GM21737 (cell line): ENCODE measurements around the gene SLC66A2.
"Not testable (repeated sequence)": the region's sequence is repeated elsewhere in the genome, so short reads cannot be mapped to it uniquely, and the experiment has no call there.

Source experiments
- ATAC-seq: cut with Tn5 transposase; IDR thresholded peaks from one replicate; pipeline ENCODE4 v1.9.1; 2021; ENCODE audit warnings: mild to moderate bottlenecking, moderate library complexity; ENCODE audit not compliant: unreplicated experiment

The SLC66A2 gene

DNA sequence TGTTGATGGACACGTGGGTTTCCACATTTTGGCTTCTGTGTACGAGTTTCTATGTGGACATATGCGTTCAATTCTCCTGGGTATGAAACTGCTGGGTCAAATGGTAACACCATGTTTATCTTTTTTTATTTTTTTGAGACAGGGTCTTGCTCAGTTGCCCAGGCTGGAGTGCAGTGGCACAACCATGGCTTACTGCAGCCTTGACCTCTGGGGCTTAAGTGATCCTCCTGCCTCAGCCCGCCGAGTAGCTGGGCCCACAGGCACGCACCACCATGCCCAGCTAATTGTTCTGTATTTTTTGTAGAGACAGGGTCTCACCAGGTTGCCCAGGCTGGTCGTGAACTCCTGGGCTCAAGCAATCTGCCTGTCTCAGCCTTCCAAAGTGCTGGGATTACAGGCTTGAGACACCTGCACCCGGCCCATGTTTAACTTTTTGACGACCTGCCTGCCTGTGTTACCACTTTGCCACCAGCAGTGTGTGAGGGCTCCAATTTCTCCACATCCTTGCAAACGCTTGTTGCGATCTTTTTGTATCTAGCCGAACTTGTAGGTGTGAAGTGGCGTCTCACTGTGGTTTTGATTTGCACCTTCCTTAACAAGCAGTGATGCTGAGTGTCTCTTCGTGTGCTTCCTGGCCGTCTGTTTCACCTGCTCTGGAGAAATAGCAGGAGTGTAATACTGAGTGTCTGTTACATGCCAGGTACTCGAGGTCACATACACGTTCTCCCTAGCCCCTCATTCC, 19.9 kb upstream of the SLC66A2 start:
- no peak for ATAC-seq

DNA sequence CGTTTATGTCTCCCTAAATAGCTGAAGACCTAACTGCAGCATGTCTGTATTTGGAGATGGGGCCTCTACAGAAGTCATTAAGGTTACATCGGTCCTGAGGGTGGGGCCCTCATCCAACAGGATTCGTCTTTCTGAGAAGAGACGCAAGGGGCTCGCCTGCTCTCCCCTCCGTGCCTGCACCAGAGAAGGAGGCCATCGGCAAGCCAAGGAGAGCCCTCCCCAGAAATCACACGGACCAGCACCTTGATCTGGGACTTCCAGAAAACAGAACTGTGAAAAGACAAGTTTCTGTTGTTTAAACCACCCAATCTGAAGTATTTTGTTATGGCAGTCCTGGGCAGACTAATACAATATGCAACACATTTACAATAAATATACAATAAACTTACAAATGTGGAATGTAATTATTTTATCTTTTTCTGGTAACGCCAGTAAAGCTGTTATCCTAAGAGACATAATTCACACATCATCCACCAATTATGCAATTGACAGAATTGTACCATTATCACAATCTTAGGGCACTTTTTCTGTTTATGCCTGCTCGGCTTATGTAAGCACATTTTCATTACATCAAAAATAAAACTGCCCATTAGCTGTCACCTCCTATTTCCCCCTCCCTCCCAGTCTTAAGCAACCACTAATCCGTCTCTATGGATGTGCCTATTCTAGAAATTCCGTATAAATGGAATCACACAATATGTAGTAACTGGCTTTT, 19.1 kb upstream of the SLC66A2 start:
- ATAC-seq, result no peak

DNA sequence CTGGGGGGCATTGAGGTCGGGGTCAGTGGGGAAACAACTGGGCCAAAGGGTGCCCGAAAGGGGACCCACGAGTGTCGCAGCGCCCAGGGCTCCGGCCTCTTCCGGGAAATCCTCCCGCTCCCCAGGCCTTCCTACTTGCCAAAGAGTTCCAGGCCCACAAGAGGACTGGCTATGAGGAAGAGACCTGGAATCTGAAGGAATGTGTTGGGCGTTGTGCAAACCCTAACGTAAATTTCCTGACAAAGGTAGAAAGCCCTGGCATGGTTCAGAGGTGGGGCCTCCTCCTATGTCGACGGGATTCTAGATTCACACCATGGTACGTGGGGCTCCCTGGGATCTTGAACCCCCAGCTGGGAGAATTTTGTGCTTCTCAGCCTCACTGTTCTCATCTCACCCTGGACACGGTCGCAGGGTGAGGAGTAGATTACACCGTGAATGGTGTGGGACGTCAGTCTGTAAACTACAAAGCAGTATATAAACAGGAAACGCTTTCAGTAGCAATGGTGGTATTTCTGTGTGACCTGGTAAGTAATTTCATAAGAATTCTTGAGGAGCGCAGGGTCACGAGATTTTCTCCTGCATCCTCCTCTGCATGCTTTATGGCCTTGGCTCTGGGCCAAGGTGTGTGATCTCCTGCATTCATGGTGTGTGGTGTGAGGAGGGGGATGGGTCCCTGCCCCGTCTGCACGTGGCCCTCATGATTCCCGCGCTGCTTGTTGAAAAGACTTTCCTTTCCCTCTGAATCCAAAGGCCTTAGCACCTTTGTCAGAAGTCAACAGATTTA, 13.9 kb upstream of the SLC66A2 start:
- no peak for ATAC-seq

DNA sequence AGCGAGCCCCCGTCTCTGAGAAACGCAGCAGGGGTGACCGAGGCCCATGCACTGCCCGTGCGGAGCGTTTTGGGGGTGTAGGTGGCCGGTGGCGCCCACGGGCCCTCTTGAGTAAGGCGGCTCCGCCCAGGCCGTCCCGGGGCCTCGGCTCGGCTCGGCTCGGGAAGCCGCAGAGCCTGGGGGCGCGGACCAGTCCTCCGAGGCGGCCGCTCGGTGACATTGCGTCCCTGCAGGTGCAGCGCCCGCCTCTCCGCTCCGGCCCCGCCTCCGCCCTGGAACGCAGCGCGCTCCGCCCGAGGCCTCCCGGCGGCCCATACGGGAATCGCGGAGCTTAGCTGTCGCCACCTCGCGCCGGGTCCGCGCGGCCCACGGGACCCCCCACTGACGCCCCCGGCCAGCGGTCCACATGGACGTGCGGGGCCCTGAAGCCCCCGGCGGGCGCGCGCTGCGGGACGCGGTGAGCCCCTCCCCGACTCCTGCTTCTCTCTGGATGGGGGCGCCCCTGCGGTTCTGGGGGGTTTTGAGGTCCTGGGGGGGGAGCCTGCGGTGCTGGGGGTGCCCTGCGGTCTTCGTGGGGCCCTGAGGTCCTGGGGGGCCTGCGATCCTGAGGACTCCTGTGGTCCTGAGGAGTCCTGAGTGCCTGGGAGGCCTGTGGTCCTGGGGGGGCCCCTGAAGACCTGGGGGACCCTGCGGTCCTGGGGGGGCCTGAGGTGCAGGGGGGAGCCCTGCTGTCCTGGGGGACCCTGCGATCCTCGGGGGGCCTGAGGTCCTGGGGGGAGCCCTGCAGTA, 13.1 kb upstream of the SLC66A2 start, which contains the start of gene HSBP1L1:
HSBP1L1 (plus strand) TSS at position 314 of the 789 bp plus-strand sequence; CDS start at position 407, 93 bp downstream.
- peak; percentile 81 for ATAC-seq

DNA sequence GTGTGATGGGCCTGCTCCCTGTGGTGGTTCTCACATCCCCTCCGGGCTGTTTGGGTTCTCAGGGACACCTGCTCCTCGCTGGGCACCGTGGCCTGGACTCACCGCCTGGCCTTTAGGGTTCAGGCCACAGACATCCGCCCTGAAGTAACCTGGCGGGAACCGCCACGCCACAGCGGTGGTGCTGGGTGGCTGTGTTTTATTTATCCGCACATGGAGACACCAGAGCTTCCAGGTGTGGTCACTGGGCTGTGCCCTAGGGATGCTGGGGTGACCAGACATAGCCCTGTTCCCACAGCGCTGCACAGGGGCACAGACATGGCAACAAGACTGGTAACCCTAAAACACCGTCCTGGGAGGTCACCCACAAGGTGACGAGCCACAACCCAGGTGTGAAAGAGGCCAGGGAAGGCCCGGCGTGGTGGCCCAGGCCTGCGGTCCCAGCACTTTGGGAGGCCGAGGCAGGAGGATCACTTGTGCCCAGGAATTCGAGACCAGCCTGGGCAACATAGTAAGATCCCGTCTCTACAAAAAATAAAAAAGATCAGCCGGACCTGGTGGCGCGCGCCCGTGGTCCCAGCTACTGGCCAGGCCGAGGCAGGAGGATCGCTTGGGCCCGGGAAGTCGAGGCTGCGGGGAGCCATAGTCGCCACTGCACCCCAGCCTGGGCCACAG, 12.3 kb upstream of the SLC66A2 start:
- no peak for ATAC-seq

DNA sequence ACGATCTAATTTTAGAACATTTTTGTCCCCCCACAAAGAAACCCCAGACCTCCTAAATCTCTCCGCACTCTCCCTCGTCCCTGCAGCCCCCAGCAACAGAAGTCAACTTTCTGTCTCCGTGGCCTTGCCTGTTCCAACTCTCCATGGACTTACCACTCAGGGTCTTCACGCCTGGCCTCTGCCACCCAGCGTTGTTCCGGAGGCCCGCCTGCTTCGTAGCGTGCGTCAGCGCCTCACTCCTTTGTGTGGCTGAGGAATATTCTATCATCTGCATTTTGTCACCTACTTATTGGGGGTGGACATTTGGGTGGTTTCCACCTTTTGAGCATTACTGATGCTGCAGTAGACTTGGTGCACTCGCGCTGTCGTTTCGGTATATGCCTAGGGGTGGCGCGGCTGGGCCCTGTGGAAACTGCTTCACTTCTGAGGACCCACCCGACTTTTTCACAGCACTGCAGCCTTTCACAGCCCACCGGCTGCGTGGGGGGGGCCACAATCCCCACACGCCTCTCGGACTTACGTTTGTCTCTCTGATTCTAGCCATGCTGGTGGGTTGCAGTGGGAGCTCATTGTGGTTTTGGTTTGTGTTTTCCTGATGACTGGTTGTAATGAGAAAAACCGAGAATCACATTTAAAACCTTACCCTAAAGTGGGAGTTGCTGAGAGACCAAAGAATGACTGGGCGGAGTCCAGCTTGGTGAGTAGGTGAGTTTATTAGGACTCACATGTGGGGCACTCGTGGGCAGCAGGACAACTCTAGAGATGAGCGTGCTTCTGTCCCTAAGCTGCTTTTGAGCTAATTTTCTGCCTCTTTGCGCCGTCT, 11.6 kb upstream of the SLC66A2 start:
- peak; percentile 37 for ATAC-seq

DNA sequence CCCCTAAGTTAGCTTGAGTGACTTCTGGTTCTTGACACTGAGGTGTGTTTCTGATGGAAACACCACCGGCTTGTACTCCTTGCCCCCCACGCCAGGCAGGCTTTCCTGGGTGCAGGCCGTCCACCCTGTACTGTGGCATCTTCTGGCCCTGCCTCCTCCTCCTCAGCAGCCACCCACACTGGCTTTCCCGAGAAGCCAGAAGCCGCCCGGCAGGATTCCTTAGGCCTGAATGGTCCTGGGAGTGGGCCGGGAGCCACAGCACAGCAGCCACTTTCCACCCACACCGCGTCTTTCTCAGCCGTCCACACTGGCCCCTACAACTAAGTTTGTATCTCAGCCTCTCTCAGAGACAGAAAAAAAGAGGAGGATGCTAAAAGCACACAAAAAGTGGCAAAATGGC, 10.9 kb upstream of the SLC66A2 start:
- no peak for ATAC-seq

DNA sequence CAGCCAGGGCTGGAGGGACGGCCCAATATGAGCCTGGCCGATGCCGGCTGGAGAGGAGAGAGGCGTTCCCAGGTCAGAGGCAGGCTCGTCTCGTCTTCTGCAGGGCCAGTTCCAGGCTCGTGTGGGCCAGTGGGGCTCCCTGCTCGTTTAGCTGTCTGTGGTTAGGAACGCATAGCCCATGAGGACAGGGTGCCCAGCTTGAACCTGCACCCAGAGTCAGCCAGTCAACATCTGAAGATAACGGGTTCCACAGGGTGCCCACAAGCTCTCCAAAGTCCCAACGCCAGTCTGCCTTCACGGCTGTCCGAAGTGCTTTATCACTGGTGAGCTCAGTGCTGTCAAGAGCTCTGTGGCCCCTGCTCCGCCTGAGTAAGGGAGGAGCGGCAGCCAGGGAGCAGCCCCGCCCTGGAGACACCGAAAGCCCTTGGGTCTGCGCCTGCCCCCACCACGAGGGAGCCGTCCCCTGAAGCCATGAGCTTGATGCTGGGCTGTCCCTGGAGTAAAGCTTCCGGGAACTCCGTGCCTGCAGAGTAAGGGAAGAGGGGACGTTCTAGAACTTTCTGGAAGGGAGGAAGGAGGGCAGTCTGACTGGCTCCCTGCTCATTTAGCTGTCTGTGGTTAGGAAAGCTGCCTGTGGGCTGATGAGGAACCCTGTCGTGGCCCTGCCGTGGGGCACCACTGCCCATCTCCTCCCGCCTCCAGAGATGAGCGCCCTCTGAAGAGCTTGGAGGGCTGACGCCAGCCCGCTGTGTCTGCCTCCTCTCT, 10.3 kb upstream of the SLC66A2 start:
- no peak for ATAC-seq

DNA sequence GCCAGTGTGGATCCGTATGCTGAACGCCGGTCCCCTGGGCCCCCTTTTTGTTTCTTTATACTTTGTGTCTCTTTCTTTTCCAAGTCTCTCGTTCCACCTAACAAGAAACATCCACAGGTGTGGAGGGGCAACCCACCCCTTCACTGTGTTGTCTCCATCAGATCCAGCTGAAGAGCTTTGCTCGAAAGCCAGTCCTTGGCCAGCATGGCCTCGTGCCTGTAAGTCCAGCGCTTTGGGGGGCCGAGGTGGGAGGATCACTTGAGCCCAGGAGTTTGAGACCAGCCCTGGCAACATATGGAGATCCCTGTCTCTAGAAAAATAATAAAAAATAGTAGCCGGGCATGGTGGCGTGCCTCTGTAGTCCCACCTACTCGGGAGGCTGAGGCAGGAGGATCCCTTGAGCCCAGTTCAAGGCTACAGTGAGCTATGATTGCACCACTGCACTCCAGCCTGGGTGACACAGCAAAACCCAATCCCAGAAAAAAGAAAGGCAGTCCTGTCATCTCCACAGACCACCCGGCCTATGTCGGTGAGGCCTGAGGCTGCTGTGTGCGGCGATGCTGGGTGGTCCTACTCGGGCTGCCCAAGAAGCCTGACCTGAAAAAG, 9.6 kb upstream of the SLC66A2 start:
- no peak for ATAC-seq

DNA sequence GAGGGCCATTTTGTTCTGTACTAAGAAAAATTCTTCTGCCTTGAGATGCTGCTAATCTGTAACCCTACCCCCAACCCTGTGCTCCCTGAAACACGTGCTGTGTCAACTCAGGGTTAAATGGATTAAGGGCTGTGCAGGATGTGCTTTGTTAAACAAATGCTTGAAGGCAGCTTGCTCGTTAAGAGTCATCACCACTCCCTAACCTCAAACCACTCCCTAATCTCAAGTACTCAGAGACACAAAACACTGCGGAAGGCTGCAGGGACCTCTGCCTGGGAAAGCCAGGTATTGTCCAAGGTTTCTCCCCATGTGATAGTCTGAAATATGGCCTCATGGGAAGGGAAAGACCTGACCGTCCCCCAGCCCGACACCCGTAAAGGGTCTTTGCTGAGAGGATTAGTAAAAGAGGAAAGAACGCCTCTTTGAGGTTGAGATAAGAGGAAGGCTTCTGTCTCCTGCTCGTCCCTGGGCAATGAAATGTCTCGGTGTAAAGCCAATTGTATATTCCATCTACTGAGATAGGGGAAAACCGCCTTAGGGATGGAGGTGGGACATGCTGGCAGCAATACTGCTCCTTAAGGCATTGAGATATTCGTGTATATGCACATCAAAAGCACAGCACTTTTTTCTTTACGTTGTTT, 8.8 kb upstream of the SLC66A2 start:
- ATAC-seq, result not testable (repeated sequence)

DNA sequence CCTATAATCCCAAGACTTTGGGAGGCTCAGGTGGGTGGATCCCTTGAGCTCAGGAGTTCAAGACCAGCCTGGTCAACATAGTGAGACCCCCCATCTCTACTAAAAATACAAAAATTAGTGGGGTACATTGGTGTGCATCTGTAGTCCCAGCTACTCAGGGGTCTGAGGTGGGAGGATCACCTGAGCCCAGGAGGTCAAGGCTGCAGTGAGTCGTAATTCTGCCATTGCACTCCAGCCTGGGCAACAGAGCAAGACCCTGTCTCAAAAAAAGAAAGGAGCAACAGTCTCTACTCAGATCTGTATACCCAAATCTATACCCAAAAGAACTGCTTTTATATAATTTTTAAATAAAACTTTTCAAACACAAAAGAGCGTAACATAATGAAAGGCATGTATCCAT, 7.5 kb upstream of the SLC66A2 start:
- ATAC-seq, result no peak

DNA sequence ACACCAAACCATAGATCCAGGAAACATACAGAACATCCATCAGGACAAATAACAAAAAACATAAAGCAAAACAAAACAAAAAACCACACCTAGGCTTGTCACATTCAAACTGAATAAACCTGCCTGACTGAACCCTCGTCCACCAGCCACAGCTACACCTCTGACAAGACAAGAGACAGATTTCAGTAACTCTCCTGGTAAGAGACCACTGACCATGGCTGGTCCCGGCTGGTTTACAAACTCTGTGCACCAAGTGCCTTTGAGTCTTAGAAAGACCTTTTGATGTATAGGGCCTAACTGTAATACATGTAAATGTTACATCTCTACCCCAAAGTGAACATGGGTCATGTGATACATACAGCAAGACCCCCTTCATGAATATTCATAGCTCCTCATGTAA, 4.8 kb upstream of the SLC66A2 start:
- ATAC-seq, result no peak

DNA sequence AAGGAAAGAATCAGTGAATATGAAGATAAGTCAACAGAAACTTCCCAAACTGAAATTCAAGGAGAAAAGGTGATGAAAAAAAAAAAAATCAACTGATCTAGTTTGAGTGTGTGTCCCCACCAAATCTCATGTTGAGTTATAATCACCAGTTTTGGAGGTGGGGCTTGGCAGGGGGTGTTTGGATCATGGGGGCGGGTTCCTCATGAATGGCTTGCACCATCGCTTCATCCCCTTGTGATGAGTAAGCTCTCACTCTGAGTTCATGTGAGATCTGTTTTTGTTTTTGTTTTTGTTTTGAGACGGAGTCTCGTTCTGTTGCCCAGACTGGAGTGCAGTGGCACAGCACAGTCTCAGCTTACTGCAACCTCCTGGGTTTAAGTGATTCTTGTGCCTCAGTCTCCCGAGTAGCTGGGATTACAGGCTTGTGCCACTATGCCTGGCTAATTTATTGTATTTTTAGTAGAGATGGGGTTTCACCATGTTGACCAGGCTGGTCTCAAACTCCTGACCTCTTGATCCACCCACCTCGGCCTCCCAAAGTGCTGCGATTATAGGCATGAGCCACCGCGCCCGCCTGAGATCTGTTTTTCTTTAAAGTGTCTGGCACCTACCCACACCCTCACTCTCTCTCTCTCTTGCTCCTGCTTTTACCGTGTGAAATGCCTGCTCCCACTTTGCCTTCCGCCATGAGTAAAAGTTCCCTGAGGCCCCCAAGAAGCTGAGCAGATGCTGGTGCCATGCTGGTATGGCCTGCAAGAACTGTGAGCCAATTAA, 4.0 kb upstream of the SLC66A2 start:
- ATAC-seq, result no peak

DNA sequence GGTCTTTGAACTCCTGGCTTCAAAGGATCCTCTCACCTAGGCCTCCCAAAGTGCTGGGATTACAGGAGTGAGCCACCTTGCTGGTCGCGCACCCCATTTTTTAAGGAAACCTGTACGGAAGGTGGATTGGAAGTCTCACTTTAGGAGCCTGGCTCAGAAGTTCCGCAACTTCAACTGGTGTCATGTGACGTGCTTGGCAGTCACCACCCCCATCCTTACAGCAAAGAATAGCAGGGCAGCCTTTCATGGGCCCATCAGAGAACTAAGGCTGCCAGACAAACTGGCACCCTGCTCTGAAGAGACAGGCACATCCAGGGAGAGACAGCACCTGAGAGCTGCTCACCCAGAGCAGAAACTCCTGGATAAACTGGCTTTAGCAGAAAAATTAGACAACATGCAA, 3.3 kb upstream of the SLC66A2 start:
- no peak for ATAC-seq

DNA sequence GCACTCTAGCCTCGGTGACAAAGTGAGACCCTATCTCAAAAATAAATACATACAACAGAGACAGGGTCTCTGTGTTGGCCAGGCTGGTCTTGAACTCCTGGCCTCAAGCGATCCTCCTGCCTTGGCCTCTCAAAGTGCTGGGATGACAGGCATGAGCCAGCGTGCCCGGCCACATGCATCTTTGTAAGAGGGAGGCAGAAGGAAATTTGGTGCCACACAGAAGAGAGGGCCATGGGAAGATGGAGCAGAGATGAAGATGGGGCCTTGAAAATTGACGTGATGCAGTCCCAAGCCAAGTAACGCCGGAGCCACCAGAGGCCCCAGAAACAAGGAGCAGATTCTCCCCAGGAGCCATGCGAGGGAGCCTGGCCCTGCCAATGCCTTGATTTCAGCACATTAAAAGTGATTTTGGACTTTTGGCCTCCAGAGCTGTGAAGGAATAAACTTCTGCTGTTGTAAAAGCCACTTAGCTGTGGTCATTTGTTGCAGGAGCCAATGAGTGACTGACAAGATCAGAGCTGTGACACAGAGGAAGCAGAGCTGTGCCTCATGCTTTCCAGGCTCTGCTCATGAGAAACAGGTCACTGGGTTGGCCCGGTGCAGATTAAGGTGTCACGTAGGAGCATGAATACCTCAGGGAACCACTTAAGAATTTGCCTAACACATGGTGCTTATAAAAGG, 2.7 kb upstream of the SLC66A2 start:
- ATAC-seq, result no peak

DNA sequence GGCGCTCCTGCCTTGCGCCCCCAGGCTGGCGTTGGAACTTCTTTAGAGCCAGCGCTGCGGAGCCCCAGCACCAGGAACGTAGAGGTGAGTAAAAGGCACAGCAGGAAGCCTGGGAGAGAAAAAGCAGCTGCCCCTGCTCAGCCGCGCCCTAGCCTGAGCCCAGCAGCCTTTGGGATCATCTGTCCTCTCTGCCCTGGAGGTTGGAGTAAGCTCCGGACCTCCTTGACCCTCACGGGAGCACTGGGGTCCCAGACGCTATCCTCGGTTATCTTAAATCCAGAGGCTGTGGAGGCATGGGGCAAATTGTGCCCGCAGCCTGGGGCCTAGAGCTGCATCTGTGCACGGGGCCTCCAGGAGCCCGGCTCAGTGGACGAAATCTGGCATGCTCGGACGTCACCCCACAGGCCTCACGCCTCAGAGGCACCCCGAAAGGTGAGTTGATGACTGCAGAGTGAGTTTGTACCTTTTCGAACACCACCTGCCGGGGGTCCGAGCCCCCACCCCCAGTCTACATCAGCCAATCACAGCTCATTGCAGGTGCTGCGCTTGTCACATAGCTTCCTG, 1.6 kb upstream of the SLC66A2 start:
- no peak for ATAC-seq
